Measurements from ENCODE around the gene CDK12. TPM values are rescaled to one million over a fixed set of nuclear protein-coding genes. Genes with fewer than 3 reads are reported as not detected.

The CDK12 gene
- total RNA-seq, 2 experiments from 2014 or later, result 99.6 to 108 TPM

- intact Hi-C loops (cut with DNase I, micrococcal nuclease), result no loop called here
- ChIA-PET POLR2A (no interaction called here), CTCF (no interaction called here)
- no peaks in the 10 kb centered on the region for H3K4me1 ChIP-seq (ENCODE audit: insufficient read depth, low read length)
- no peaks in the 10 kb centered on the region for H3K27me3 Mint-ChIP-seq
- ATAC-seq (ENCODE audit: poor library complexity), result no peak
- no peak for TF ChIP-seq CTCF (IDR thresholded peaks at IDR 0.05)
- H3K4me3 ChIP-seq (ENCODE audit: low read length), result no peak overlapping the region
- no peak overlapping the region for H3K4me3 Mint-ChIP-seq
- H3K36me3 ChIP-seq (ENCODE audit: insufficient read depth, low read length), result peaks cover 26% of the 10 kb centered on the region
- DNase-seq, result no peak
- no peak overlapping the region for H3K27ac Mint-ChIP-seq
- H3K9me3 ChIP-seq (ENCODE audit: control insufficient read depth in 1 of 2, insufficient read depth in 1 of 2, low read length in 2 of 2), result no peaks in the 10 kb centered on the region
- H3K27ac ChIP-seq (ENCODE audit: low read depth in 1 of 2, low read length in 2 of 2), result no peak overlapping the region
- peaks cover 13% of the 10 kb centered on the region for H3K4me1 Mint-ChIP-seq (ENCODE audit: low read depth)
- H3K9me3 Mint-ChIP-seq, result no peaks in the 10 kb centered on the region
- H3K36me3 Mint-ChIP-seq (ENCODE audit: low read depth), result peaks cover 43% of the 10 kb centered on the region
- H3K27me3 ChIP-seq (ENCODE audit: control insufficient read depth in 1 of 2, insufficient read depth in 2 of 2, low read length in 2 of 2), result no peaks in the 10 kb centered on the region
Measured at GRCh38 chr17:39483506-39483905, 22.2 kb downstream of the CDK12 start.

GRCh38 chr17:39484178-39484577, 22.9 kb downstream of the CDK12 start:
- ChIA-PET CTCF (no interaction called here), POLR2A (no interaction called here)
- no peaks in the 10 kb centered on the region for H3K4me1 ChIP-seq (ENCODE audit: insufficient read depth, low read length)
- intact Hi-C loops (cut with DNase I, micrococcal nuclease), result no loop called here
- Mint-ChIP-seq H3K27me3 (no peaks in the 10 kb centered on the region), H3K4me3 (no peak overlapping the region), H3K4me1 (ENCODE audit: low read depth) (peaks cover 13% of the 10 kb centered on the region), H3K27ac (no peak overlapping the region), H3K9me3 (no peaks in the 10 kb centered on the region), H3K36me3 (ENCODE audit: low read depth) (peaks cover 46% of the 10 kb centered on the region)
- ATAC-seq (ENCODE audit: poor library complexity) (no peak), DNase-seq (no peak)
- H3K4me3 ChIP-seq (ENCODE audit: low read length), result no peak overlapping the region
- H3K27ac ChIP-seq (ENCODE audit: low read depth in 1 of 2, low read length in 2 of 2), result no peak overlapping the region
- no peaks in the 10 kb centered on the region for H3K9me3 ChIP-seq (ENCODE audit: control insufficient read depth in 1 of 2, insufficient read depth in 1 of 2, low read length in 2 of 2)
- TF ChIP-seq CTCF (IDR thresholded peaks at IDR 0.05), result no peak
- peaks cover 22% of the 10 kb centered on the region for H3K36me3 ChIP-seq (ENCODE audit: insufficient read depth, low read length)
- H3K27me3 ChIP-seq (ENCODE audit: control insufficient read depth in 1 of 2, insufficient read depth in 2 of 2, low read length in 2 of 2), result no peaks in the 10 kb centered on the region

- Mint-ChIP-seq H3K4me3 (no peak overlapping the region), H3K4me1 (ENCODE audit: low read depth) (peaks cover 13% of the 10 kb centered on the region), H3K27ac (no peak overlapping the region), H3K9me3 (no peaks in the 10 kb centered on the region), H3K36me3 (ENCODE audit: low read depth) (peaks cover 38% of the 10 kb centered on the region), H3K27me3 (no peaks in the 10 kb centered on the region)
- no peaks in the 10 kb centered on the region for H3K4me1 ChIP-seq (ENCODE audit: insufficient read depth, low read length)
- DNase-seq (no peak), ATAC-seq (ENCODE audit: poor library complexity) (no peak)
- ChIA-PET POLR2A (interaction anchor here (0.9 kb wide), 1 partner anchor 25 kb away, joined by 3 read pairs; the partner anchor contains the start of gene CDK12), CTCF (no interaction called here)
- intact Hi-C loops (cut with DNase I, micrococcal nuclease), result no loop called here
- no peak overlapping the region for H3K27ac ChIP-seq (ENCODE audit: low read depth in 1 of 2, low read length in 2 of 2)
- H3K27me3 ChIP-seq (ENCODE audit: control insufficient read depth in 1 of 2, insufficient read depth in 2 of 2, low read length in 2 of 2), result no peaks in the 10 kb centered on the region
- no peak overlapping the region for H3K4me3 ChIP-seq (ENCODE audit: low read length)
- H3K9me3 ChIP-seq (ENCODE audit: control insufficient read depth in 1 of 2, insufficient read depth in 1 of 2, low read length in 2 of 2), result no peaks in the 10 kb centered on the region
- no peak for TF ChIP-seq CTCF (IDR thresholded peaks at IDR 0.05)
- peaks cover 19% of the 10 kb centered on the region for H3K36me3 ChIP-seq (ENCODE audit: insufficient read depth, low read length)
Measured at GRCh38 chr17:39485555-39485954, 24.3 kb downstream of the CDK12 start.
